K562 (cell line): ENCODE measurements around the gene SLC36A1. TPM values are rescaled to one million over a fixed set of nuclear protein-coding genes. Genes with fewer than 3 reads are reported as not detected.

Source experiments
- CLOCK ChIP-seq: fragments of 250-450 bp; sonication (Bioruptor Pico); IDR thresholded peaks from 2 replicates; pipeline ENCODE4 v1.4.0; 2020; ENCODE audit warnings: mild to moderate bottlenecking, moderate library complexity, borderline replicate concordance
- CREB3 ChIP-seq: fragments of 450-650 bp; conservative IDR thresholded peaks from 2 replicates; pipeline ENCODE4 v1.6.1; 2016; ENCODE audit warnings: missing genetic modification characterization, low read depth, mild to moderate bottlenecking, missing compliant biosample characterization, moderate library complexity
- DPF2 ChIP-seq: fragments of 450-650 bp; IDR thresholded peaks from 2 replicates; pipeline ENCODE4 v1.6.1; 2016
- ELF1 ChIP-seq: fragments of 200-800 bp; sonication (Bioruptor generic); IDR thresholded peaks from 2 replicates; pipeline ENCODE4 v1.6.1; 2016; ENCODE audit warnings: missing genetic modification characterization, missing compliant biosample characterization
- FOXK1 ChIP-seq: sonication (generic); formaldehyde crosslinking; IDR thresholded peaks from 2 replicates; pipeline ENCODE4 v1.8.0; 2022; ENCODE audit warnings: missing genetic modification reagents, mild to moderate bottlenecking, borderline replicate concordance
- GABPA ChIP-seq: fragments of 200-800 bp; sonication (Bioruptor generic); conservative IDR thresholded peaks from 2 replicates; pipeline ENCODE4 v1.6.1; 2016; ENCODE audit warnings: low read depth, missing genetic modification characterization, missing compliant biosample characterization
- HSF4 ChIP-seq: fragments of 250-450 bp; sonication (Bioruptor Pico); IDR thresholded peaks from 2 replicates; pipeline ENCODE4 v2.1.2; 2022; ENCODE audit warnings: mild to moderate bottlenecking, moderate library complexity, borderline replicate concordance
- JUND ChIP-seq, 2 experiments: IDR thresholded peaks; 2 replicates in 1 of 2; 3 replicates in 1 of 2; pipeline ENCODE4 v1.6.1; 2011; ENCODE audit warnings: borderline replicate concordance in 2 of 2, low read depth in 2 of 2, low read length in 2 of 2, improper control_type of control experiment in 1 of 2, missing biosample characterization in 1 of 2, missing genetic modification characterization in 1 of 2, missing genetic modification reagents in 1 of 2
- KDM2B ChIP-seq: fragments of 250-450 bp; sonication (Bioruptor Pico); IDR thresholded peaks from 2 replicates; pipeline ENCODE4 v1.8.0; 2021; ENCODE audit warnings: mild to moderate bottlenecking, moderate library complexity
- KDM4B ChIP-seq, 2 experiments: fragments of 450-650 bp in 1 of 2; sonication (generic) in 1 of 2; IDR thresholded peaks; 2 replicates each; pipeline ENCODE4 v1.6.1; 2016 to 2017; ENCODE audit warnings: borderline replicate concordance in 2 of 2, antibody characterized with exemption in 1 of 2, low read depth in 1 of 2, mild to moderate bottlenecking in 1 of 2
- MLX ChIP-seq, 2 experiments: fragments of 450-650 bp in 1 of 2; sonication (generic) in 1 of 2; formaldehyde crosslinking; conservative IDR thresholded peaks; 2 replicates each; pipeline versions ENCODE4 v1.4.0 to v1.8.1; 2020 to 2022; ENCODE audit warnings: mild to moderate bottlenecking in 1 of 2, missing genetic modification reagents in 1 of 2
- MYNN ChIP-seq, 2 experiments: sonication (generic); formaldehyde crosslinking in 1 of 2; IDR thresholded peaks; 2 replicates each; pipeline versions ENCODE4 v1.5.0 to v1.6.1; 2016 to 2020; ENCODE audit warnings: antibody characterized with exemption in 1 of 2, missing genetic modification reagents in 1 of 2
- NCOA1 ChIP-seq: fragments of 450-650 bp; IDR thresholded peaks from 2 replicates; pipeline ENCODE4 v1.6.1; 2016; ENCODE audit warnings: low read depth
- PCBP2 ChIP-seq: fragments of 200-400 bp; formaldehyde crosslinking; IDR thresholded peaks from 2 replicates; pipeline ENCODE4 v1.6.1; 2018; ENCODE audit warnings: low read length, low read depth, mild to moderate bottlenecking, moderate library complexity; ENCODE audit not compliant: poor library complexity, severe bottlenecking
- PREB ChIP-seq: sonication (generic); formaldehyde crosslinking; IDR thresholded peaks from 2 replicates; pipeline ENCODE4 v1.8.1; 2023; ENCODE audit warnings: mild to moderate bottlenecking, missing genetic modification reagents
- SP2 ChIP-seq: IDR thresholded peaks from 2 replicates; pipeline ENCODE4 v1.6.1; 2011; ENCODE audit warnings: mild to moderate bottlenecking, low read depth, low read length, moderate library complexity; ENCODE audit not compliant: poor library complexity, severe bottlenecking; ENCODE audit errors: extremely low read depth
- THAP12 ChIP-seq: fragments of 250-450 bp; sonication (Bioruptor Pico); IDR thresholded peaks from 2 replicates; pipeline ENCODE4 v1.9.0; 2021; ENCODE audit warnings: mild to moderate bottlenecking, inconsistent platforms
- WHSC1 ChIP-seq: IDR thresholded peaks from one replicate; pipeline ENCODE4 v1.6.1; 2012; ENCODE audit warnings: low read length, control low read depth, inconsistent platforms
- ZFP1 ChIP-seq: fragments of 450-650 bp; formaldehyde crosslinking; IDR thresholded peaks from 2 replicates; pipeline ENCODE4 v1.4.0; 2020; ENCODE audit warnings: mild to moderate bottlenecking, mixed read lengths
- ZNF311 ChIP-seq: fragments of 250-450 bp; sonication (Bioruptor Pico); IDR thresholded peaks from 2 replicates; pipeline ENCODE4 v1.4.0; 2020; ENCODE audit warnings: mild to moderate bottlenecking, moderate library complexity
- polyA plus RNA-seq, 8 experiments: library from polyadenylated mRNA; depleted of rRNA in 4 of 8; stranded (reverse) in 5 of 8; unstranded in 3 of 8; fragments of >200 nt; fragmentation: Nextera tagmentation in 2 of 8; fragmentation: Illumina TruSeq in 1 of 8; extraction: Ambion mirVana in 2 of 8; extraction: Trizol in 1 of 8; gene quantifications; 2 replicates each; pipeline versions ENCODE4 v1.2.1 to v1.2.3, GENCODE V29; 2011 to 2014; ENCODE audit warnings: inconsistent platforms in 1 of 8, missing spikeins in 1 of 8
- total RNA-seq, 7 experiments: library from RNA; depleted of rRNA in 6 of 7; stranded (reverse); fragments of >200 nt in 6 of 7; fragmentation: Illumina TruSeq in 2 of 7; extraction: Trizol in 2 of 7; gene quantifications; 2 replicates each; pipeline versions ENCODE4 v1.2.1 to v1.2.3, GENCODE V29; 2011 to 2021; ENCODE audit warnings: low replicate concordance in 1 of 7

Gene SLC36A1
- total and polyA plus RNA-seq, 9 of the 15 experiments (the other 6 are each of a cell fraction or from before 2014, with no cell fraction given), result 1.6 to 8.4 (median 4.6) TPM

- no peak for TF ChIP-seq PREB (CRISPR knock-in tag)
- 0 out of 2 replicates have a peak, but pooled peaks have one; percentile 18 for TF ChIP-seq MYNN (IDR thresholded peaks at IDR 0.05)
- no peak for TF ChIP-seq MYNN (CRISPR knock-in tag; IDR thresholded peaks at IDR 0.05)
- no peak for TF ChIP-seq WHSC1
- TF ChIP-seq KDM2B (CRISPR knock-in tag), result no peak
- peak; percentile 92 for TF ChIP-seq DPF2
- no peak for TF ChIP-seq CREB3
- no peak for TF ChIP-seq GABPA (tag)
- TF ChIP-seq MLX (CRISPR knock-in tag; conservative IDR thresholded peaks at IDR 0.05), result no peak
- TF ChIP-seq ZFP1 (CRISPR knock-in tag), result no peak
- TF ChIP-seq ELF1 (tag), result no peak
- TF ChIP-seq CLOCK (CRISPR knock-in tag), result no peak
- TF ChIP-seq SP2, result no peak
- no peak for TF ChIP-seq JUND (IDR thresholded peaks at IDR 0.05; ENCODE audit: borderline replicate concordance, low read depth, low read length)
- TF ChIP-seq JUND (tag; IDR thresholded peaks at IDR 0.05; ENCODE audit: borderline replicate concordance, low read depth, low read length), result no peak; the same call in 2 of the 3 replicates
- no peak for TF ChIP-seq PCBP2
- TF ChIP-seq NCOA1, result no peak; the same call in 1 of the 2 replicates
- TF ChIP-seq HSF4 (CRISPR knock-in tag), result no peak
- TF ChIP-seq THAP12 (CRISPR knock-in tag), result no peak
- no peak for TF ChIP-seq KDM4B (IDR thresholded peaks at IDR 0.05; ENCODE audit: borderline replicate concordance in 2 of 2, low read depth in 1 of 2)
- no peak for TF ChIP-seq FOXK1
- no peak for TF ChIP-seq ZNF311
Observed at GRCh38 chr5:151465476-151465875, 18.1 kb downstream of the SLC36A1 start (continued).
